Measurements from ENCODE around the gene ADH4.
"Not testable (repeated sequence)": the region's sequence is repeated elsewhere in the genome, so short reads cannot be mapped to it uniquely, and the experiment has no call there.

Gene ADH4

DNA sequence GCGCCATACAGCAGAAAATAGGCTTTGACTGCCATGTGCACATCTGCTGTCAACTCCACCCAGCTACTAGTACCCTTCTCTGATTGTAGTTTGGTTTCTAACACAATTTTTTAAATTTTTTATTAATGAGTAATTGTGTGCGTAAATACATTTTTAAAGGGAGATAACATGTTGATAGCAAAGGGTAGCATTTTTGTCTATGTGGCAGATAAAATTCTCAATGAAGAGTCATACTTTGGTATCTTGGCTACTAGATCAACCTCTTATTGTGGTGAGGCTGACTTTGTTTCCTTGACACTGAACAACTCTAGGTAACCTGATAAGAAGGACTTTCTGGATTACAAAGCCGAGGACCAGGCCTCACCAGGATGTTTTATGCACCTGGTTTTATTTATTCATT is 9.5 kb downstream of the ADH4 start:
- DNase-seq (ENCODE audit: low read depth), result no peak

DNA sequence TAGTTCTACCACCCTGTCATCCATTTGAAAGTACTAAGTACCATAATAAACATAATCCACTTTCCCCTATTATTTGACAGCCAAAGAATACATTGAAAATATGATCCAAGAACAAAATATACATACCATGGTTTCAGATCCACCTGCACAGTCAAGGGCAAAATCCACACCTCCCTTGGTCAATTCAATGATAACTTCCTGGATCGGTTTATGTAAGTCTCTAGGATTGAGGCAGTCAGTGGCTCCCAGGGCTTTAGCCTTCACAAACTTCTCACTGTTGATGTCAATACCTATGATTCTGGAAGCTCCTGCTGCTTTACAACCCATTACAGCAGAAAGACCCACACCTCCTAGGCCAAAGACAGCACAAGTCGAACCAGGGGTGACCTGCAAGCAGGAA is 12.7 kb downstream of the ADH4 start:
- no peak for DNase-seq (ENCODE audit: low read depth)

DNA sequence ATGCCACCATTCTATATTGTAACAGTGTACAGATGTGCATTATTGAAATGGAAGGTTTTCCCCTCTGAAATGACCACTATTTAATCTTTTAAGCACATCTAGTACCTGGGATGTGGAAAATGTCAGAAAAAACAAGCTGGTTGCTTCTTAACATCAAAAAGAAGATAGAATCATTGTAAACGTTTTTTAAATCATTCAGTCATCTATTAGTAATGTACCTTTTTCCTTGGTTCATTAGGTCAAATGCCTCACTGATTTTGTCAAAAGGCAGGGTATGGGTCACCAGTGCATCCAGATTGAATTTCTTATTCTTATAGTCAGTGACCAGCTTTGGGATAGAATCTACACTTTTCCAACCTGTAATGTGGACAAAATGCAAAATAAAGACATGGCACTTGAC is 17.7 kb downstream of the ADH4 start:
- no peak for DNase-seq (ENCODE audit: low read depth)

DNA sequence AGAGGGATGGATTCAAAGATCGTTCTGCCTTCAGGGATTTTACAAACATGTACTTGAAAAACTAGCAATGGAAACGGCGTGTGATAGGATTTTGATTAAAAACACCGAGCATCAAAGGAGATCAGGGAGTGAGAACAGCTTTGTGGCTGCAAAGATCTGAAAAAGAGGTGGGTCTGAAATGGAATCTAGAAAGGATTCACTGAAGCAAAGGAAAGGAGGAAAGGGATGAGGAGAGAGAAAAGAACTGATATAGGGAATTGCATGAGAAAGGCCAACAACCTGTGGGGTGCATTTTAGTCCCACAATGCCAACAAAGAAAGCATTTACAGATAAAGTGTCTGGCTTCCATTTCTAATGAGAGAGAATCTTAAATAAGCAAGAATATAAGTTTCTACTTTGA is 23.1 kb downstream of the ADH4 start:
- DNase-seq (ENCODE audit: low read depth), result no peak

DNA sequence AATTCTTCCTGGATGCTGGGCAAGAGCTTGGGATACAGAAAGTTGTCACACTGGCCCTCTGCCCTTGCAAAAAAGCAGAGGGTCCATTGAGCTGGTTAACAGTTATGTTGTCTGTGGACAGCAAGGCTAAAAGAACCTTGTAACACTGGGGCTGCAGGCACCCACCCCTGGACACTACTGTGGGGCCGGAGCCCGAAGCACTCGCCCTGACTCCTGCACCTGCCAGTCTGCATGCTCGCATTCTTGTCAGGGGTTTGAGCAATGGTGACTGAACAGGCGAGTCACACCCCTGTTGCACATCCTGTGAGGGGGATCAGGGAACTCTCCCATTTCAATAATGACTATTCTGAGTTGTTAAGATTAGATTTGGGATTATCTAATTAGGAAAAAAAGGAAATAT is 23.6 kb downstream of the ADH4 start:
- DNase-seq (ENCODE audit: low read depth), result no peak

DNA sequence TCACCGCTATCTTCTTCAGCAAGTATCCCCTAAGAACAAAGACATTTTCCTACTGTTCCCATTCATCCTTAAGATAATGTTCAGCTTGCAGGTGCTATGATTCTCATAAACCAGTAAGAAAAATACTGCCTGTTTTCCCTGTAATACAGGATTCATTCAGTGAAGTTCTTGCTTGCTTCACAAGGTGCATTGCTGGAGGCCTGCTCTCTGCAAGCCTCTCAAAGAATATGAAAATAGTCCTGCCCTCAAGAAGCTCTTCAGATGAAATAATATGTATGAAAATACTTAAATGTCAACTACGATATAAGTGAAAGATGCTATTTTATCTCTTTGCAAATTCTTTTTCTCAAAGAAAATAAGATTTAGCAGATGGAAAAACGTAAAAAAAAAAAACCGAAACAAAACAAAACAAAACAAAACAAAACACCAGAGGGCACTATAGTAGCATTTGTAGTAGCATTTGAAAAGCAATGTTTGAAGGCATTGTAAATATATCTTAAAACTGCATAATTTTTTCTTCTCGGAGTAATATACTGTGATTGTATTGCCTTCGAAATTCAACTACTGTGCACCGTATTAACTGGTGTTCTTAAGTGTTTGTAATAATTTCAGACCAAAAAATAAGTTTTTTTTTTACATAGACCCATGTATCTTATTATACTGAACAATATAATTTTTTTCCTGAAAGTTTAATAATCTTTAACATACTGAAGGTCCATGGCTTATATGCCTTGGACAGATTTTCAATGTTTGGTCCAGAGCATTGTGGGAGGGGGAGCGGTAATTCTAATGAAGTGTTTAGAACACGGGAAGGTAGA is 26.0 kb downstream of the ADH4 start:
- no peak for DNase-seq (ENCODE audit: low read depth)

DNA sequence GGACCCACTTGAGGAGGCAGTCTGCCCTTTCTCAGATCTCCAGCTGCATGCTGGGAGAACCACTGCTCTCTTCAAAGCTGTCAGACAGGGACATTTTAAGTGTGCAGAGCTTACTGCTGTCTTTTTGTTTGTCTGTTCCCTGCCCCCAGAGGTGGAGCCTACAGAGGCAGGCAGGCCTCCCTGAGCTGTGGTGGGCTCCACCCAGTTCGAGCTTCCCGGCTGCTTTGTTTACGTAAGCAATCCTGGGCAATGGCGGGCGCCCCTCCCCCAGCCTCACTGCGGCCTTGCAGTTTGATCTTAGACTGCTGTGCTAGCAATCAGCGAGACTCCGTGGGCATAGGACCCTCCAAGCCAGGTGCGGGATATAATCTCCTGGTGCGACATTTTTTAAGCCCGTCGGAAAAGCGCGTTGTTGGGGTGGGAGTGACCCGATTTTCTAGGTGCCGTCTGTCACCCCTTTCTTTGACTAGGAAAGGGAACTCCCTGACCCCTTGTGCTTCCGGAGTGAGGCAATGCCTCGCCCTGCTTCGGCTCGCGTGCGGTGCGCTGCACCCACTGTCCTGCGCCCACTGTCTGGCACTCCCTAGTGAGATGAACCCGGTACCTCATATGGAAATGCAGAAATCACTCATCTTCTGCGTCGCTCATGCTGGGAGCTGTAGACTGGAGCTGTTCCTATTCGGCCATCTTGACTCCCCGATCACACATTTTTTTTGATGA is 26.8 kb downstream of the ADH4 start:
- not testable (repeated sequence) for DNase-seq (ENCODE audit: low read depth)

DNA sequence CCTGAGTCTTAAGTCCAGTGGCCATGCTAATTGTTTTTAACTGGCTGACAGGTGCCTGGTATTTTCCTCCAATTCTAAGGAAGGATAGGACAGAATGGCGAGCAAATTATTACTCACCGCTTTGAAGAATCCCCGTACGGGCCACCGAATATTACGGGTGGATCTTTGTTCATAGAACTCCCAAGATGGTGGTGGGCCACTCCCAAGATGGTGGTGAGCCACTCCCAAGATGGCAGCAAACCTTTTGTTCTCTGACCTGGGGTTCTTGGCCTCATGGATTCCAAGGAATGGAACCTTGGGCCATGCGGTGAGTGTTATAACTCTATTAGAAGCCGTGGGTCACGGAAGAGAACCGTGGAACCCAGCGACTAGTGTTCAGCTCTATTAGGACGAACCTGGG is 34.8 kb downstream of the ADH4 start:
- DNase-seq (ENCODE audit: low read depth), result not testable (repeated sequence)

DNA sequence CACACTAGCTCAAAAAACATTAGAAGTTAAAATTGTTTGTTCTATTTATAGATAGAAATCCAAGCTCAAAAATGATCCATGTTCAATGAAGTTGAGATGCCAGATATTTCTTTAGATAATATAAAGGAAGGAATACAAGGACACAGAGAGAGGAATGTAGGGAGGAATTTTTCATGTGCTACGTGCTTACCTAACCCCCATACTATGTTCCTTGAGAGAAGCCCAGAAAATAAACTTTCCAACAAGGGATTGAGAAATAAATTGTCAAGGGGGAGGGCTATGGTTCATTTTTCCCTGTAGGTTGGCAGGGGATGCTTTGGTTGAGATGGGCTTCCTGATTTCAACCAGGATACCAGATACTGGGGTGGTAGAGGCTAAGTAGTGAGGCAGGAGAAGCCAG is 39.9 kb downstream of the ADH4 start:
- DNase-seq (ENCODE audit: low read depth), result no peak

DNA sequence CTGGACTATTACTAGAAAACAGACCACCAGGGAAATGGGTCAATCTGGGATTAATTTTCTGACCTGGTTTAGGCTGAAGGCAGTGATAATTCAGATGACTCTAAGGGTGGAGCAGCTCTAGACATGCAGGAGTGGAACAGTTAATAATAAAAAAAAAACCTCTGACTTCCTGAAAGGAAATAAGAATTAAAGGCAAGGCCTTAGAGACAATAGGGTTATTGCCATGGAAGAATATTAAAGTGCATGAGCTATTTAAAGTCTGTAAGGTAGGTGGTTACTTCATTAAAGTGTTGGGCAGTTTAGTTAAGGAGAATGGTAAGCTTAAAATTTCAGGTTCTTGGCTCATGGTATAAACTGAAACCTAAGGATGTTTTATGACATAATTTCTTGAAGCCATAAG is 40.9 kb downstream of the ADH4 start:
- no peak for DNase-seq (ENCODE audit: low read depth)

DNA sequence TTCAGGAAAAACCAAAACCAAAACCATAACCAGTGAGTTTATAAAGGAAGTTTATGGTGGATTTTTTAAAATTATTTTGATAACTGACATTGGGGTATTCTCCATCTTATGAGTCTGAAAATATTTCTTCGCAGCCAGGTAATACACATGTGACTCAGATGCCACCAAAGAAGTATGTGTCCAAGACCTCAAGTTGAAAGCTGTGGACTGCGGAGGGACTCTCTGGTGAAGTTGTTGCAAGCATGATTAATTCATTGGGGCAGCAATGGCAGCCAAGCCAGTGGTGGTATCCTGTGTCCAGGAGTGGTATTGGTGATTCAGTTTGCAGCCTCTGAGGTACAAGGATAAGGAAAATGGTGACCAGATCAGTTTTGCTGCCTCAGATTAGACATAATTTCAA is 41.5 kb downstream of the ADH4 start:
- no peak for DNase-seq (ENCODE audit: low read depth)

DNA sequence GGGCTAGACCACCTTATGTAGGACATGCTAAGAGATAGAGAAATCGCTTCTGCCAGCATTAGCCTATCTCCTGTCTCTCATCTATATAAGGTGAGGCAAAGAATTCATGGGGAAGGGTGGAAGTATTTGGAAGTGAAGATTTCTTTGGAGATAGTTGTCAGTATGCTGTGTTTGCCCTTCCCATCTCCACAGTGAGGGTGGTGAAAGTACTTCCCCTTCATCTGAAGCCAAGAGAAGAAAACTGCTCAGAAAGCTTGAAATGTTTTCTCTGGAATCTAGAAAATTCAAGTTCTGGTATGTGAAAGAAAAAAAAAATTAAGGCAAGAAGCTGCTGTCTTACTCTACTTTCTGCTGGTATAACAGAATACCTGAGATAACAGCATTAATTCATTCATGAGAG is 43.2 kb downstream of the ADH4 start:
- DNase-seq (ENCODE audit: low read depth), result no peak

DNA sequence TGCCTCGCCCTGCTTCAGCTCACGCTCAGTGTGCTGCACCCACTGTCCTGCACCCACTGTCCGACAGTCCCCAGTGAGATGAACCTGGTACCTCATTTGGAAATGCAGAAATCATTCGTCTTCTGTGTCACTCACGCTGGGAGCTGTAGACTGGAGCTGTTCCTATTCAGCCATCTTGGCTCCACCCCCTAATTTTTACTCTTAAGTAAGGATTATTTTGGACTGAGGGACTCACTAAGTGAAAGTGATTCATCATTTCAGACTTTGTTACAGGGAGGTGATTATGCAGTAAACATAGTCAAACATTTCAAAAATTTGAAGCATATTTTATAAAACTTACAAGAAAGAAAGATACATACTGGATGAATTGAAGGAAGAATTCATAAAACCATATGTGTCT is 44.3 kb downstream of the ADH4 start:
- DNase-seq (ENCODE audit: low read depth), result not testable (repeated sequence)

DNA sequence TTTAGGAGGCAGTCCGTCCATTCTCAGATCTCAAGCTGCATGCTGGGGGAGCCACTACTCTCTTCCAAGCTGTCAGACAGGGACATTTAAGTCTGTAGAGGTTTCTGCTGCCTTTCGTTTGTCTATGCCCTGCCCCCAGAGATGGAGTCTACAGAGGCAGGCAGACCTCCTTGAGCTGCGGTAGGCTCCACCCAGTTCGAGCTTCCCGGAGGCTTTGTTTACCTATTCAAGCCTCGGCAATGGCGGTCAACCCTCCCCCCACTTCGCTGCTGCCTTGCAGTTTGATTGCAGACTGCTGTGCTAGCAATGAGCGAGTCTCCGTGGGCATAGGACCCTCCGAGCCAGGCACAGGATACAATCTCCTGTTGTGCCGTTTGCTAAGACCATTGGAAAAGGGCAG is 44.8 kb downstream of the ADH4 start:
- no peak for DNase-seq (ENCODE audit: low read depth)

DNA sequence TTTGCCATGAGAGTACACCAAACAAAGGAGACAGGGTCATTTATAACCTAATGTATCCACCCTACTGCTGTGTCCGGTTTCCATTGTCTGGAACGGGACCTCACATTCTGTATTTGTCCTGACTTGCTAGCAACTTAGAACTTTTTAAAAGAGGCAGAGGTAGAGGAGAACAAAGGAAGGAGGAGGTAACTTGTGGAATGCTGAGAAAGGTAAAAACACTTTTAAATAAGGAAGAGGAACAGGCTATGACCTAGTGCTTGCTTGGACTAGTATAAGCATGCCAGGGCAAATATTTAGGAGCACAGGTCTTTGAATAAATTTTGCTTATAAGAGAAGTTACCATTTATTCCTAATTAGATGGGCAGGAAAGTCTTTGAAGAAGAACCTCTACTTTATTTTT is 52.3 kb downstream of the ADH4 start:
- not testable (repeated sequence) for DNase-seq (ENCODE audit: low read depth)

DNA sequence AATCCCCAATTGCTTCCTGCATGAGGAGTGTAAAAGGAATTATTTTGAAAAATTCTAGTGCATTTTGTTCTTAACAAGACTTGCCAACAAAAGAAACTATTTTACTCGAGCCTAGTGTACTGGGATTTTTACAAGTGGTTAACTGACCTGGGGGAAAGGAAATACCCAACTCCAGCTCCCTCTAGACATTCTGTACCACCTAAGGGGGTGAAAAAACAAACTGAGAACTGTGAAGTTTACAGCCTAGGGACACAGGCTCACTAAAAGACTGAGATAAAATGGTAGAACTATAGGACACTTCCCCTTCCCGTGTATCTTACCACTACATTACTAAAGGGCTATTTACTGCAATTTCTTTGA is 52.9 kb downstream of the ADH4 start:
- DNase-seq (ENCODE audit: low read depth), result no peak

DNA sequence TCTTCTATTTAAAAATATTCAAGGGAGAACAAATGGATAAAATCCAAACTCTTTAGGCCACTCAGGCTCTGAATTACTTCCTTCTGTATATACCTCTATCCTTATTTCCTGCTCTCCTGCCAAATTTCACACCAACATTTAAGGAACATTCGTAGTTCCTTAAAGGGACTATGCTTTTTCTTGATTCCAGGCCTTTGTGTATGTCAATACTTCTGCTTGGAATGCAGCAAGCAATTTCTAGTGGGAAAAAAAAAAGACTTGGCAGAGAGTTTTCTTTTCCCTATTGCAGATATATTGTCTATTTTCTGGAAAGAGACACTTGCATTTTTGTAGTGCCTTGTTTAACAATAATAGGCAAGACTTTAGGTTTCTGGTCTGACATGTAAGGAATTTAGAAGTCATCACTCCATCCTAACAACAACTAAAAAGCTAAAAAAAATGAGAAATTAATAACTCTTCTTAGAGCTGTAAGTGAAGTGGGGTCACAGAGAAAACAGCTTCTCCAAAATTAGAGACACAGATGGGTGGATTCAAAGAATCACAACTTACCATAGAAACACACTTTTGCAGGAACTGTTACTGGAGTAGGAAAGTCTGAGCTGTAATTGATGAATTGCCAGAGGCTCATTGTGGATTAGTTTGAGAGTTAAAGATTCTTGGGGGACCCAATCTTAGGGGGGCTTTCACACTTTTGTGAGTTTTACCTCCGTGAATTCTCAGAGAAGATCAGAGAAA is 53.4 kb downstream of the ADH4 start:
- DNase-seq (ENCODE audit: low read depth), result no peak

DNA sequence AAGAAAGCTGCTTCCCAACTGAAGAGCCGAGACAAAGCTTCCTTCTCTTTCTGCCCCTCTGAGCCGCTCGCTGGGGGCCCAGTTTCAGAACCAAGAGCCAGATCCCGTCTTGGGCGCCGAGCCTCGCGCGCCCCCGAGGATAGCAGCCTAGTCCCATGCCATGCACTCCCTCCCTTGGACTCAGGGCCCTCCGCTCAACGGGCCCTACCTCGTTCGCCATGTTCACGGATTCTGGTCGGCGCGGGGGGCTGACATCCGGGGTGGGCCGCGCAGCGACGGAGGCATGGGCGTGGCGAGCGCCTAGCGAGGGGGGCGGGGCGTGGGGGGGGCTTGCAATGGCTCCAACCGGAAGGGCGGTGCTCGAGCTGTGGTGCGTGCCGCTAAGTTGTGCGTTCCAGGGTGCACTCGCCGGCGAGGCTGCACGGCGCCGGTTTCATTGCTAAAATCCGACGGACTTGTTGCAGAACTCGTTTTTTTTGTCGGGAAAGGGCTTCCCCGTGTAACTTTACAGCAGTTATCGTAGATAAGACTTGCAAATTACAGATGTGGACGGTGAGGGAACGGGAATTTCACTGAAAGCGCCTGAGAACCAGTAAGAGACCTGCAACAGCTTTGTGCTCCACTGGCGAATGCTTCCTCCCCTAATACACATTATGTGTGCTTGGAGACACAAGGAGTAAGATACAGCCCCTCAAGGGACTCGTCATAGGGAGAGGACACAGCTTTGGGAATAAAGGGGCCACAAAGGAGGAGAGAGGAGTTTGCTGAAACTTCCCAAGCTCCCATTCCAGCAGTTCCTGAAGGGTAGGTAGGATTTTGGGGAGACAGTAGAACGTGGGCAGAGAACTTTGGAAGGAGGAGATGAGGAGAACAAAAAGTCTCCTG is 55.4 kb downstream of the ADH4 start, which contains the start of gene ADH5:
ADH5 (minus strand) TSS at position 308 of the 885 bp plus-strand sequence; CDS start at position 220, 88 bp downstream.
- DNase-seq (ENCODE audit: low read depth), result peak; percentile 69

DNA sequence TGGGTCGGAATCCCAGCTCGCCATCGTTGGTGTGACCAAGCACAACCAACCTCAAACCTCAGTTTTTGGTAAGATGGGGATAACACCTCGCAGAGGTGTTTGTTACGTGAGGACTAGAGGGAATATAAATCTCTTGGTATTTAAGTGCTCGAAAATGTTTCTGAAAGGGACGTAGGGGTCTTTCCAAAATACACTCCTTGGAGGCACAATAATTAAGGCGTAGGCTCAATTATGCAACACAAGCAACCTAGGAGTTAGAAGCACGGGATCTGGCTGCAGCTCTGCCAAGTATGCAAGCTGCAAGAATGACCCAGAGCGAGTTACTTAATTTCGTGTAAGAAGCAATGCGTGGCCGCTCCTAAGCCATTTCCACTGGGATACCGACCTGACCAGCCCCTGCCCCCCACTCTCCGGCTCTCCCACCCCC is 56.1 kb downstream of the ADH4 start:
- DNase-seq (ENCODE audit: low read depth), result peak; percentile 76

DNA sequence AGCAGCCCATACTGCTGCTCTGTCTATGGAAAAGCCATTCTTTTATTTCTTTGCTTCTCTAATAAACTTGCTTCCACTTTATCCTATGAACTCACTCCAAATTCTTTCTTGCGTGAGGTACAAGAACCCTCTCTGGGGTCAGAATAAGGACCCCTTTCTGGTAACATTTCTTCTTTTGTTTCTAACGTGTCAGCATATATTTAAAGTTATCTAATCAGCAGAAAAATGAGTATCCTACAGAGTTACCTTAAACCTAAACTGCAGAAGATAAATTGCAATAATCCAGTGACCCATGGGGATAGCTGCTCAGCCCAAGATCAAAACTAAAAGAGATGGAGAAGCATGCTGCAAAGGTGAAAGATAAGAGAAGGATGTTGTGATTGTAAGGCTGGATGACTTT is 59.5 kb downstream of the ADH4 start:
- no peak for DNase-seq (ENCODE audit: low read depth)

DNA sequence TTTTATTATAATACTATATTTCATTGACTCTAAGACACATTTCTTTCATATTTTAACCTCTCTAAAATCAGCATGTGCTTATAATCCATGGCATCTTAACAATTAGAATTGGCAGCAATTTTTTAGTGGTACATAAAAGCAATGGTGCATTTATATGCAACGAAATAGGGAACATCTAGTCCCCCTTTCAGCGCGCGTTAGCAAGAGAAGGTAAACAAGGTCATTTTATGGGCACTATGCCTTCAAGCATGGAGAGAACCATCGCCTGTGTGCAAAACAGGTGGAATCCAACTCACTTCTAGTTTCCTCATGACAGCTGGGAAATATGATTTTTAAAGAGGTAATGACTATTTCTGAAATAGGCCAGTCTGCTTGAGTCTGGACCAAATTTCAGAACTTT is 61.9 kb downstream of the ADH4 start:
- no peak for DNase-seq (ENCODE audit: low read depth)

DNA sequence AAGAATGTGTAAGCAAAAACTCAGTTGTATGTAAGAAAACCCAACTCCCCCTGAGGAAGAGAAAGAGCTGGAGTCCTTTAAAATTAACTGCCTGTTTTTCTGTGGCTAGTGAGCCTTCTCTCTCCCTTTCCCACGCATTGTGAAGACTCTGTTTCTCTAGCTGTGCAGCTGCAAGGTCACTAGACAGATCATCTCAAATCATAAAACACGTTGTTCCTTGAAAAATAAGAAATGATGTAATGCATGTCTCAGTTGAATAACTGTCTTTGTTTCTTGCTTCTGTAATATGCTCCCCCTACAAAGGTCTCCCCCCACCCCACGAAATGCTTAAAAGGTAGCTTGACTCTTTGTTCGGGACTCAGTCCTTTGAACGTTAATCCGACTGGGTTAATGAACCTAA is 63.2 kb downstream of the ADH4 start:
- DNase-seq (ENCODE audit: low read depth), result not testable (repeated sequence)

Measured in GM04504 (cell line).